AG09319 (cell line): ENCODE measurements around the gene HCN3.

Experiments used
- DNase-seq: peaks from one replicate; pipeline ENCODE4 v3.0.0-alpha.2; 2010; ENCODE audit warnings: low read depth; ENCODE audit errors: extremely low read depth
- TF ChIP-seq, protein P1 (sequence below): IDR thresholded peaks from 2 replicates; pipeline ENCODE4 v1.5.1; 2011; ENCODE audit warnings: low read depth, mild to moderate bottlenecking, inconsistent platforms, low read length, moderate library complexity

Gene HCN3

GRCh38 chr1:155293086-155293749 is 16.0 kb downstream of the HCN3 start:
- no peak for DNase-seq
- TF ChIP-seq, protein P1, sequence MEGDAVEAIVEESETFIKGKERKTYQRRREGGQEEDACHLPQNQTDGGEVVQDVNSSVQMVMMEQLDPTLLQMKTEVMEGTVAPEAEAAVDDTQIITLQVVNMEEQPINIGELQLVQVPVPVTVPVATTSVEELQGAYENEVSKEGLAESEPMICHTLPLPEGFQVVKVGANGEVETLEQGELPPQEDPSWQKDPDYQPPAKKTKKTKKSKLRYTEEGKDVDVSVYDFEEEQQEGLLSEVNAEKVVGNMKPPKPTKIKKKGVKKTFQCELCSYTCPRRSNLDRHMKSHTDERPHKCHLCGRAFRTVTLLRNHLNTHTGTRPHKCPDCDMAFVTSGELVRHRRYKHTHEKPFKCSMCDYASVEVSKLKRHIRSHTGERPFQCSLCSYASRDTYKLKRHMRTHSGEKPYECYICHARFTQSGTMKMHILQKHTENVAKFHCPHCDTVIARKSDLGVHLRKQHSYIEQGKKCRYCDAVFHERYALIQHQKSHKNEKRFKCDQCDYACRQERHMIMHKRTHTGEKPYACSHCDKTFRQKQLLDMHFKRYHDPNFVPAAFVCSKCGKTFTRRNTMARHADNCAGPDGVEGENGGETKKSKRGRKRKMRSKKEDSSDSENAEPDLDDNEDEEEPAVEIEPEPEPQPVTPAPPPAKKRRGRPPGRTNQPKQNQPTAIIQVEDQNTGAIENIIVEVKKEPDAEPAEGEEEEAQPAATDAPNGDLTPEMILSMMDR: no peak

DNA sequence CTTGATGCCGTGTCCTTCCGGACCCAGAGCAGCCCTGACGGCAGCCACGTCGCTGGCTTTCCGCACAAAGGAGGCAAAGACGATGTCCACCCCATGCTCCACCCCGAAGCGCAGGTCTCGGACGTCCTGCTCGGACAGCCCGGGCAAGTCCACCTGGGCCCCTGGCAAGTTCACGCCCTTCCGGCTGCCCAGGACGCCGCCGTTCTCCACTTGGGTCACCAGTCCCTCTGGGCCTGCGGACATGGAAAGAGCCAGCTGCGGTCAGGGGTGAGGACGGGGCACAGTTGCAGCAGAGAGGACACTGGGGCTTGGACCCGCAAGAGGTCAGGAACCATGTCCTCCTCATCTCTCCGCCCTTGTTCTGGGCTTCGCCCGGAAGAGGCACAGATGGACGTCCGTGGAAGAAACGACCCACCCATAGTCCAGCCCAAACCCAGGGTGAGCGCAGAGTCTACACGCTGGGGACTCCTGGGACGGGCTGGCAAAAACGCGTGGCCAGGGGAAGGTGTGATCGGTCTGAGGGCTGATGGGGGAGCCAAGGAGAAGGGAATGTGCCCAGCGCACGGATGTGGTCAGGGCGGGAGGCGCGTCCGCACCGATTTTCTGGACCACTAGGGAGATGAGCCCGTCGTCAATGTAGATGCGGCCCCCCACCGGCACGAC is 17.4 kb downstream of the HCN3 start:
- TF ChIP-seq, protein P1: no peak
- DNase-seq: no peak

GRCh38 chr1:155295183-155295941 is 18.1 kb downstream of the HCN3 start:
- DNase-seq: no peak
- TF ChIP-seq, protein P1: no peak

DNA sequence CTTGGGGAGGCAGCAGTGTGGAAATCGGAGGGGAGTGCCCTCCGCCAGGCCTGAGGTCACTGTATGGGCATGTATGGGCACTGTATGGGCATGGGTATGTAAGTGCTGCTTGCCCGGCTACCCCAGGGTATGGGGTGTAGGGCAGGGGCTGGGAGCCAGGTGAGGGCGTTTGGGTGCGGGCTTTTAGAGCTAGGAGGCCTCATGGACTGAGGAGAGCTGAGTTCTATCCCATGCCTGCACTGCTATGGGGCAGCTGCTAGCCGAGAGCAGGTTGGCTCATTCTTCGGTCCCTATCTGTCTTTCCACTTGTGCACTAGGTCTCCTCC is 18.6 kb downstream of the HCN3 start:
- TF ChIP-seq, protein P1: no peak
- no peak for DNase-seq

DNA sequence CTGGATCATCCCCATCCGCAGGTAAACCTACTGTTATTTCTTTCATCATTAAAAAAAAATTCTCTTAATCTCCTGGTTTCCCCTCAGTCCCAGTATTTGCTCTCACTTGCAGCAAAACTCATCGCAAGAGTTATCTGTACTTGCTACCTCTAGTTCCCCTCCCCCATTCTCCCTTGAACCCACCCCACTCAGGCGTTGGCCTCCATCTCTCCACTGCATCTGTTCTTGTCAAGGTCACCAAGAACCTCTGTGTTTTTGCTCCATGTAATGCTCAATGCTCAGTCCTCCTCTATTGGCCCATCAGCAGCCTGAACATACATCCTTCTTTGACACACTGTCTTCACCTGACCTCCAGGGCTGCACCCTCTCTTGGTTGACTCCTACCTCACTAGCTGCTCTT is 19.4 kb downstream of the HCN3 start:
- TF ChIP-seq, protein P1: no peak
- DNase-seq: no peak

DNA sequence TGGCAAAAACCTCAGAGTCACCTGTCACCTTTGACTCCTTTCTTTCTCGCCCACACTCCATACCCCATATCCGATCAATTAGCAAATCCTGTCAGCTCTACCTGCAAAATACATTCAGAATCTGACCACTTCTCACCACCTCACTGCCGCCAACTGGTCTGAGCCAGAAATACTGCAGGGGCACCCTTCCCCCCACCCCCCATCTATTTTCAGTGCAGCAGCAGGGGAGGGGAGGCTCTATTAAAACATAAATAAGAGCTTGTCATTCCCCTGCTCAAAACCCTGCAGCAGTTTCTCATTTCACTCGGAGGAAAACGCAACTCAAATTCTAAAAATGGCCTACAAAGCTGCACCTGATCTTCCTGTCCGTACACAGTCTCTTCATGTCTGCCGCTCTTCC is 20.1 kb downstream of the HCN3 start:
- TF ChIP-seq, protein P1: no peak
- DNase-seq: no peak

- TF ChIP-seq, protein P1: no peak
- no peak for DNase-seq
These were observed 22.8 kb downstream of the HCN3 start for GRCh38 chr1:155300024-155300423.
